SK-MEL-5 (cell line): ENCODE results near the gene TCF4. TPM values are rescaled to one million over a fixed set of nuclear protein-coding genes. Genes with fewer than 3 reads are reported as not detected.

Source experiments
- small RNA-seq, 2 experiments: library from RNA; depleted of rRNA; stranded (forward); fragments of <200 nt; gene quantifications; one replicate each; pipeline ENCODE3, GENCODE V24; 2014
- total RNA-seq: library from RNA; depleted of rRNA; stranded (reverse); fragments of >200 nt; shearing (Covaris generic); gene quantifications from 2 replicates; pipeline ENCODE4 v1.2.3, GENCODE V29; 2014

Gene TCF4
- total RNA-seq, 1 experiment from 2014 or later = 0.98 TPM

Small RNA genes lying within 50 kb of the gene (small RNA-seq; reads per million reads assigned to genes)
- gene MIR4529 = 0 reads per million in 2 experiments
